KOPT-K1 (cell line): Measurements from ENCODE around the gene SH2D3A.

Source experiments
- H3K27ac ChIP-seq: fragments of 200-600 bp; sonication (generic); 2 replicates; pipeline ENCODE4 v1.5.1; 2016; ENCODE audit warnings: antibody characterized with exemption, mild to moderate bottlenecking, low read depth, low read length; ENCODE audit not compliant: poor library complexity, severe bottlenecking
- H3K36me3 ChIP-seq: fragments of 200-600 bp; sonication (generic); 2 replicates; pipeline ENCODE4 v1.5.1; 2017; ENCODE audit warnings: antibody characterized with exemption, mild to moderate bottlenecking, low read length, moderate library complexity; ENCODE audit not compliant: insufficient read depth
- H3K9me3 ChIP-seq: fragments of 200-600 bp; sonication (generic); 2 replicates; pipeline ENCODE4 v1.5.1; 2017; ENCODE audit warnings: antibody characterized with exemption, low read length, mild to moderate bottlenecking; ENCODE audit not compliant: insufficient read depth, poor library complexity, severe bottlenecking

SH2D3A gene

DNA sequence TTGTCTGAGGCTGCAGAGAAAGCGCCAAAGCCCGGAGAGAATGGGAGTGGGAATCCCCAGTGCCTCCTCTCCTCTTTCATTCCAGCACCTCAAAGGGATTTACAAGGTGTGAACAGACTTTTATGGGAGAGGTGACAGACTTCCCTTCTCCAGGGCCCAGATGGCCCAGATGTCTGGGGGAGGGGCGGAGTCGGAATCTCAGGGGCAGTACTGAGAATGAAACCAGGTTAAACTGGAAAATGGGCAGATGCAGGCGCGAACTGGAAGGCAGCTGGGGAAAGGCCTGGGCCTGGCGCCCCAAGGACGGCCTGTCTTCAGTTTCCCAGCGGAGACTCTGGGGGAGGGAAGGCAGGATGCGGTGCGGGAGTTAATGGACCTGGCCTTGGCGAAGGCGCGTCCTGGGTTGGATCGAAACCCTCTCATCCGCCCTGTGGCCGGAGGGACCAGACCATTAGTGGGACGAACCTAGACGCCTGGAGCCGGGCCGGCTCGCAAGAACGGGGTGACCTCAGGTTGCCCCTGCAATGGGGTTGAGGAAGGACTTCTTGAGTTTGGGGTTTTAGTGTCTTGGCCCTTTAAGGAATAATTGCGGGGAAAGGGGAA, 28.3 kb downstream of the SH2D3A start:
- peaks cover under 1% of the 10 kb centered on the region; the same call in 1 of the 2 replicates for H3K36me3 ChIP-seq
- H3K27ac ChIP-seq, result peak overlapping the region; percentile 65
- H3K9me3 ChIP-seq, result no peaks in the 10 kb centered on the region

DNA sequence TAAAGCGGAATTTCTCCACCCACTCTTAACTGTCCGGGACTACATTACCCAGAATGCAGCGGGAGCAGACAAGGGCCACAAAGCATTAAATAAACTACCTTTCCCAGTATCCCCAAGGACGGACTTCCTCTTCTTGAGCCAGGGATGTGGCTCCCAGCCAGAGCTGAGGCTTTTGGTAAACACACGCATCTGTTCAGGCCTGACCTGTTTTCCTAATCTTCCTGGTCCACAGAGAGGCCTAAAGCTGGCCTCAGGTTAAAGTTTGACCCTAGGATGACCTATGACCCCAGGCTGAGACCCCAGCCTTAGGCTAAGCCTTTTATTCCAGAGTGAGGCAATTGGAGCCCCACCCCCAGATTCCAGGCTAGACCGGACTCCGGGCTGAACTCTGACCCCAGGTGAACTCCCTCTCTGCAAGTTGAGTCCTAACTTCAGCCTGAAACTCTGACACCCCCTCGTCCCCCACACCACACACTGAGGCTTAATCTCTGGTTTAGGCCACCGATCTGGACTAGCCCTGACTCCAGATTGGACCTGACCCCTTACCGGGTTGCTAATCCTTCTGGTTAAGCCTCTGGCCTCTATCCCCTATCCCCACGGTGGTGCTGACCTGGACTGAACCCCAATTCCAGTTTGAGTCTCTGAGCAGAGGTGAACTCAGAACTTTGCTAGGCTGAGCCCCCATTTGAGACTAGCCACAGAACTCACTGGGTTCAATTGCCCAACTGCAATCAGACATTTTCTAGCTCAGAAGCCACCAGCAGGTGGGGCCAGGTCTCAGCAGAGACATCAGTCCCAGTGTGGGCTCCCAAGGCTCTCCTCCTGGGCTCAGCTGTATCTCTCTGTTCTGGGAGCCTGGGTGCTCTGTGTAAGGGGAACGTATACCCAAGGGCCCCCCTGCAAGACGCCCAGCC, 29.1 kb downstream of the SH2D3A start:
- H3K9me3 ChIP-seq, result no peaks in the 10 kb centered on the region
- peaks cover 8% of the 10 kb centered on the region; the same call in 1 of the 2 replicates for H3K36me3 ChIP-seq
- H3K27ac ChIP-seq, result peak overlapping the region; percentile 65

DNA sequence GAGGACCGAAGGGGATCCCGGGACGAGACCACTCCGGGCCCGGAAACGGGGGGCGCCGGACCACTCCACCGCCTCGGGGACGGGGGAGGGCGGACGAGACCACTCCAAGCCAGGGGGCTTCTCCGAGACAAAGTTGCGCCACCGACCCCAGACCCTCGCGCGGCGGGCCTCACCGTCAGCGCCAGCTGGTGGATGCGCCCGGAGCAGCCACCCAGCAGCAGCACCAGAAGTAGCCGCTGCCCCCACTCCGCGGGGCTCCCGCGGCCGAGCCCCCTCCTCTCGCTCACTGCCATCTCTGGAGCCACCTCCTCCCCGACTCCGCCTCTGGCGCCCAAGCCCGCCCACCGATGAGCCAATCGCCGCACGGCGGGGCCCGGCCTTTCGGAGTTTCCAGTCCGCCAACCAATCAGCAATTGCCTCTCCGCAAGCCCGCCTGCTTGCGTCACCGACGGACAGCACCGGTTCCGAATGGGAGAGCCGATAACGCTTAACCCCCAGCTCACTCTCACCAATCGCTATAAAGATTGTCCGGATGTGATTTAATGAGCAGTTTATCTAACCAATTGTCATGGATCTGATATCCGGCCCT, 29.9 kb downstream of the SH2D3A start, which contains the start of gene GPR108:
TSS of gene GPR108 (minus strand) at position 297 of the 589 bp plus-strand sequence. CDS start at position 293, 4 bp downstream.
- Histone ChIP-seq H3K27ac (peak within 1 kb of the TSS; percentile 88), H3K36me3 (peaks cover 10% of the 10 kb centered on the region; the same call in 1 of the 2 replicates), H3K9me3 (no peaks in the 10 kb centered on the region)

DNA sequence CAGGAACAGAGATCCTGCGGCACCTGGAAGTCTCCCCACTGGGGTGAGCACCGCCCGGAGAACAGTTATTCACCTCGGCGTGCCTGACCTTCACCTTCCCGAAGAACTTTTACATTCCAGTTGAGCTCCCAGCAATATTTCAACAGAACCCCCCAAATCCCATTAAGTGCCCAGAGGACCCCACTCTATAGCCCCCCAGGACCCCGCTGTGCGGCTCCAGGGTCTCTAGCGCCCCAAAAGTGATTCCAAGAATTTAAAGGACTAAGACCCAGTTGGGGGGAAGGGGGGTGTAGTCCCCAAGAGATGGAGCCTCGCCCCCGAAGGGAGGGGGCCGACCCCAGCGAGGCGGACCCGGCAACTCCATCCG, 30.3 kb downstream of the SH2D3A start:
- Histone ChIP-seq H3K9me3 (no peaks in the 10 kb centered on the region), H3K36me3 (peaks cover 14% of the 10 kb centered on the region; the same call in 1 of the 2 replicates), H3K27ac (peak overlapping the region; percentile 88)

DNA sequence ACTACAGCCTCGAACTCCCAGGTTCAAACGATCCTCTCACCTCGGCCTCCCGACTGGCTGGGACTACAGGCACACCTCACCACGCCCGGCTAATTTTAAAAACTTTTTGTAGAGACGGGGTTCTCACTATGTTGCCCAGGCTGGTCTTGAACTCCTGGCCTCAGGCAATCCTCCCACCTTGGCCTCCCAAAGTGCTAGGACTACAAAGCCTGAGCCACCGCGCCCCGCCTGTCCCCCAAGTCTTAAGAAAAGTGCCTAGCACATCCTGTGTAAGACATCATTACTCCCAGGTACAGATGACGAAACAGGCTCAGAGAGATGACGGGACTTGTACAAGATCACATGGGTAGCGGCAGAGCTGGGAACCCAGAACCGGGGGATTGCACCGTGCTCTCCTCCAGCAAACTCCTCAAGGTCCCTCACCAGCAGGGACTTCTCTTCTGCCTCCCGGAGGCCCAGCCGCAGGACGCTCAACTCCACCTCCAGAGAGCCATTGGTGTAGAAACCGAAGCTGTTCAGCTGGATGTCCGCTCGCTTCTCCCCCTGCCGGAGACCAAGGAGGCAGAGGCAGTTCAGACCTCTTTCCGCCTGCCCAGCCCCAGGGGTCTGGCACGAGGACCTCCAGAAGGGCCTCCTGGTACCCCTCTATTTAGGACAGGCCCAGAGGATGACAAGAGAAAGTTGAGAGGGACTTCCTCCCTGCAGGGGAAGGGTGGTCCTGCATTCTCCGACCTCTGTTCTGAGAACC, 30.9 kb downstream of the SH2D3A start:
- no peaks in the 10 kb centered on the region for H3K9me3 ChIP-seq
- peak overlapping the region; percentile 88 for H3K27ac ChIP-seq
- peaks cover 14% of the 10 kb centered on the region; the same call in 1 of the 2 replicates for H3K36me3 ChIP-seq

DNA sequence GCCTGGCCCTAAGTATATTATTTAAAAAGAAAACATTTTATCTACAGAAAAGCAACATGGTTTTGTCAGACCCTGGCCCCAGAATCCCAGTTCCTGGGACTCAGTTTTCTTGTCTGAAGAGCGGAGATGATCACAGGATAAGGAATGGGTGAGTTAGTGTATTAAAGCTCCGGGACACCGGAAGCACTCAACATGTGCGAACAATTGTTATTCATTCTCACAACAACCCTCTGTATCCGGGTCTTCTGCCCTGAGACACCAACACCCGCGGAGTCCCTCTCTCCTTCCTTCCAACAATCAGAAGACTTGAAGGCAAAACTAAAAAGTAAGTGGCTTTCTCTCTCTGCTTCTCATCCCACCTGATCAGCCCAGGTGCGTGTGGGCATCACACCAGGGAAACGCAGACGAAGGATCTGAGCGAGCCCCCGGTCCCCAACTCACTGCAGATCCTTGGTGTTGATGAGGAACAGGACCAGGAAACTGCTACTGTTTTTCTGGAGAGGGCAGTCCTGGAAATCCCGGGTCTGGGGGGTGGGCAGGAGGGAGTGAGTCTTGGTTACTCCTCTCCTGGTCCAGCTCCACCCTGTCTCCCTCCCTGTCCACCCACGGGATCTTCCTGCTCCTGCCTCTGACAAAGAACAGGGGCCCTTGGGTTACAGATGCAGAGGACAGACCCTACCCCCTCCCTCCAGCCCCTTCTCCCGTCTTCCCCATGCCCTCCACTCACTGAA, 31.9 kb downstream of the SH2D3A start:
- H3K9me3 ChIP-seq, result no peaks in the 10 kb centered on the region
- no peak overlapping the region for H3K27ac ChIP-seq
- peaks cover 14% of the 10 kb centered on the region; the same call in 1 of the 2 replicates for H3K36me3 ChIP-seq

DNA sequence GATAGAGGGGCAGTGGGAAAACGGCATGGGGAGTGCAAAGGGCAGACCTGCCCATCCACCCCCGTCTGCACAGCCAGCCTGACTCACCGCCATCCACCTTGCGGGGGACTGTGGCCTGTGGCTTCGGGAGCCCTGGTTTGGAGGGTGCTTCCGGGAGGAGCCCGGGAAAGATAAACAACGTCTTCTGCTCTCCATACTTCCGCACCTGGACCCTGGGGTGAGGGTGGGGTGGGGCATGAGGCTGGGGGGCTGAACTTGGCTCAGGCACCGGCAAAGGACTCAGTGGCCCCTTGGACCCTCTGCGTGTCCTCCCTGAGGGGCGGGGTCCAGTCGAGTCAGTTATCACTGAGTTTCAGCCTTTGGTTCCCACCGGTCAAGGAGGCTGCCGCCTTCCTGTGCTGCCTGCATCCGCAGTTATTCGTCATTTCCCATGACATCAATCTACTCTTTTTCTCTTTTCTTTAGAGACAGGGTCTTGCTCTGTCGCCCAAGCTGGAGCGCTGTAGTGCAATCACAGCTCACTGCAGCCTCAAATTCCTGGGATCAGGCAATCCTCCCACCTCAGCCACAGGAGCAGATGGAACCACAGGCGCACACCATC, 33.0 kb downstream of the SH2D3A start:
- H3K36me3 ChIP-seq, result peaks cover 14% of the 10 kb centered on the region; the same call in 1 of the 2 replicates
- H3K9me3 ChIP-seq, result no peaks in the 10 kb centered on the region
- H3K27ac ChIP-seq, result no peak overlapping the region

DNA sequence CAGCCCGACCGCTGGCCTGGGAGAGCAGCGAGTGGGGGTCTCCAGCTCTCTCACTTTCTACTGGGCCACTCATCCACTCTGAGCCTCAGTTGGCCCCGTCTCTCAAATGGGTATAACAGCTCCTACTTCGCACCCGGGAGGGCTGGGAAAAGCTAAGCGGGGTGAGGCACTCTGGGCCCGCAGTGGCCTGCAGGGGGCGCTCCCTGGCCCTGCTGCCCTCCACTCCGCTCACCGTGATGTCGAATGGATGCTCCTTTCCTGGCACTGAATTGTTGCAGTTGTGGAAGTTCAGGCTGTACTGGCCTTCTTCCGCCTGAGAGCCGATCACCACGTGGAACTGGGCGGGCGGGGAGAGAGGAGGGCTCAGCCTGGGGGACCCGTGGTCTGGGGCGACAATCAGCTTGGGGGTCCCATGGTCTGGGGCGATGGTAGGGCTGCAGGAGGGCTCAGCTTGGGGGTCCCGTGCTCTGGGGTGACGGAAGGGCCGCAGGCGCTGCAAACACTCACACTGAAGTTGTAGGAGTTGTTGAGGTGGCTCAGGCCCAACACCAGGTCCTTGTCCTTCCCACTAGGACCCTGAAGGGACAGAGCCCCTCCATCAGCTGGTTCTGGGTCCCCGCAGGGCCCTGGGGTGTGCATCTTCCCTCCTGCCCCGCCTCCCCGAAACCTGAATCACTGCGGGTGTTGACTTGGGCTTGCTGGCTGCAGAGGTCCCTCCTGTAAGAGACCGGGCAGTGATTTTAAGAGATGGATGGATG, 33.7 kb downstream of the SH2D3A start:
- H3K27ac ChIP-seq, result no peak overlapping the region
- H3K9me3 ChIP-seq, result no peaks in the 10 kb centered on the region
- peaks cover 14% of the 10 kb centered on the region; the same call in 1 of the 2 replicates for H3K36me3 ChIP-seq

DNA sequence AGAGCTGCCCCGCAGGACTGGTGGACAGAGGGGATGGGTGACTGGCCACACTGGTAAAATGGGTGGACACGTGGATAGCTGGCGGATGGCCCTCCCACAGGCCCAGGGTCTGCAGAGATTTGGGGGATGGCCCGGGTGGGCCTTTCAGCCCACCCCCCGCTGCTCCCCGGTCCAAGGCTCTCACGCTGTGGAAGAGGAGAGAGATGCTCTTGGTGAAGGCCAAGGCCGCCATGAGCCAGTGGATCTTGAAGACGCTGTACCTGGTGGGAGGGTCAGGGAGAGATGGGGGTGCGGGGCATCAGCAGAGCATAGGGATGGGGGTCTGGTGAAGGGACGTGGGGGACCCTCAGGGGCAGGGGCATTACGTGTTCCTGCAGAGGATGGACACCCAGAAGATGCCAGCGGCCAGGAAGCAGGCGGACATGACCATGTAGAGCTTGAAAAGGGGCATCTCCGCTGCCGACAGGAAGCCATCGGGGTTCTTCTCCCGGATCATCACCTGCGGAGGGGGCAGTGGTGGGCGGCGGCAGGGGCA, 34.4 kb downstream of the SH2D3A start:
- Histone ChIP-seq H3K36me3 (peaks cover 14% of the 10 kb centered on the region; the same call in 1 of the 2 replicates), H3K27ac (no peak overlapping the region), H3K9me3 (no peaks in the 10 kb centered on the region)

DNA sequence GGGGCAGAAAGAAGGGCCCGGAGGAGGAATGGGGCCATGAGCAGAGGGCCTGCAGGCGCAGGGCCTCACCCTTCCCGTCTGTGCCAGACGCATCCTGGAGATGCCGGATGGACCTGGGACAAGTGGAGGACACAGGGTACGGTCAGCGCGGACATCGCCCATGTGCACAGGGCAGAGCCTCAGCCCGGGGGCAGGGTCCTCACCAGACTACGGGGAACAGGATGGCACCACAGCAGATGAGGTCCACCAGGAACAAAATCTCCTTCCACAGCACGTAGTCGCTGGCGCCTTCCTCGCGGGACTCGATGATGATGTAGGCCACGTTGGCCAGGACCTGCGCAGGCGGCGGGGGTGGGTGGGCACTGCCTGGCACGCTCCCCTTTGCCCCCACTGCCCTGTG, 35.4 kb downstream of the SH2D3A start:
- Histone ChIP-seq H3K27ac (no peak overlapping the region), H3K36me3 (peaks cover 14% of the 10 kb centered on the region; the same call in 1 of the 2 replicates), H3K9me3 (no peaks in the 10 kb centered on the region)

DNA sequence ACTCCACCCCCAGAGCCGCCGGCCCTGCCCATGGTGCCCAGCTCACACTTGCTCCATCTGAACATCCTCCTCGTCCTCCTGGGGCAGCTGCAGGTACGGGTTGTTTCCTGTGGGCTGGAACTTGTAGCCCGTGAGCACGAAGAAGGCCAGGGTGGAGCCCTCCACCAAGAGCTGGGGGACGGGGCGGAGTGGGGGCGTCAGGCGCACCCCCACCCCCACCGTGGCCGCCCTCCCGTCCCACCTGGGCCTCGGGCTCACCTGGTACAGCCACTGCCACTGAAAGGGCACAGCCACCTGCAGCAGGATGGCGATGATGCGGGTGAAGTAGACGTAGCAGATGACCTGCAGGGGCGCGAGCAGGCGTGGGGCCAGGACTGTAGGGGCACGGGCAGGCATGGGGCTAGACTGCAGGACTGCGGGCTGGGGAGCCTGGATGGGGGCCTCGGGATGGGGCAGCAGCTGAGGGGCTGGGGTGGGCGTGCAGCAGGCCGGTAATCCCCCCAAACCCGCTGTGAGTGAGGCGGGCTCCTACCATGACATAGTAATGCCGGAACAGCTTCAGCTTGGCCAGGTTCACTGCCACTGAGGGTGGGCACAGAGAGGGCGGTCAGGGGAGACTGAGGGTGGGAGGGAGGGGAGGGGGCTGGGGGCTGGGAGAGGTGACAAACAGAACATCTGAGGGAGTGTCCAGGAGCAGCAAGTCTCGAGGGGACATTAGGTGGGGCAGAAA, 36.1 kb downstream of the SH2D3A start:
- H3K36me3 ChIP-seq, result peaks cover 14% of the 10 kb centered on the region; the same call in 1 of the 2 replicates
- no peaks in the 10 kb centered on the region for H3K9me3 ChIP-seq
- no peak overlapping the region for H3K27ac ChIP-seq

DNA sequence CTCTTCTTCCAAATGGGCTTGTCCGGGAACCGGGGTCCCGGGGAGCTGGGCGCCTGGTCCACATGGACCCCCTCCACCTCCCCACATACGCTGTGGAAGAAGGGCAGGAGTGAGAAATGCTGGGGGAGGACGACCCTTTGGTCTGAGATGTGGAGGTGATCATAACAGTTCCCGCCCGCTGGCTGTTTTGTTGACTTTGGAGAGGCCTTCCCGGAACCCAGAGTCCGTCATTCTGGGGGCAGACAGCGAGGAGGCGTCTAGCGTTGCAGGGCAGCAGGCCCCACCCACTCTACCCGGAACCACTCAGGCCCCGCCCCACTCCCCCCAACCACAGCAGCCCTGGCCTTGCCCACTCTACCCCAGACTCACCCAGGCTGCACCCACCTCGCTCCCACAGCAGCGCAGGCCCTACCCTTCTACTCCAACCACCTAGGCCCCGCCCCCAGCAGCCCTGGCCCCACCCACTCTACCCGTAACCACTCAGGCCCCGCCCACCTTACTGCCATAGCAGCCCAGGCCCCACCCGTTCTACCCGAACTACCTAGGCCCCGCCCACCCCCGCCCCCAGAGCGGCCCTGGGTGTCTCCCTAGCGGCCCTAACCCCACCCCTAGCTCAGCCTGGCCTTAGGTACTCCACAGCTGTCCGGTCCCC, 37.0 kb downstream of the SH2D3A start:
- H3K9me3 ChIP-seq, result no peaks in the 10 kb centered on the region
- peaks cover 14% of the 10 kb centered on the region; the same call in 1 of the 2 replicates for H3K36me3 ChIP-seq
- H3K27ac ChIP-seq, result no peak overlapping the region
